Loucy (cell line): ENCODE results near the gene PSMG3.

ENCODE experiments used
- CTCF ChIP-seq: fragments of 200-600 bp; sonication (generic); conservative IDR thresholded peaks from 2 replicates; pipeline ENCODE4 v1.5.1; 2014; ENCODE audit warnings: mild to moderate bottlenecking, antibody characterized with exemption, low read length
- EZH2phosphoT487 ChIP-seq: fragments of 200-600 bp; IDR thresholded peaks from 2 replicates; pipeline ENCODE4 v1.6.1; 2018; ENCODE audit warnings: antibody characterized with exemption, mild to moderate bottlenecking, moderate library complexity, borderline replicate concordance

GRCh38 chr7:1555813-1556543, 13.9 kb downstream of the PSMG3 start, which contains the start of gene TMEM184A:
- TF ChIP-seq CTCF (peak; percentile 68), EZH2phosphoT487 (no peak)
